Suprapubic skin (tissue), 4 donors: ENCODE data around the gene RNF114. TPM values are rescaled to one million over a fixed set of nuclear protein-coding genes. Genes with fewer than 3 reads are reported as not detected.

Experiments used
- DNase-seq, 2 donors: peaks; one replicate each; pipeline ENCODE4 v3.0.0-alpha.2; 2019; ENCODE audit warnings: low spot score in 2 of 2
- H3K27ac ChIP-seq: fragments of 200-600 bp; sonication (generic); one replicate; pipeline ENCODE4 v1.5.1; 2019
- H3K27me3 ChIP-seq: fragments of 200-600 bp; sonication (generic); one replicate; pipeline ENCODE4 v1.5.1; 2019
- H3K36me3 ChIP-seq: fragments of 200-600 bp; sonication (generic); one replicate; pipeline ENCODE4 v1.5.1; 2019
- H3K4me1 ChIP-seq: fragments of 200-600 bp; sonication (generic); one replicate; pipeline ENCODE4 v1.5.1; 2019
- H3K4me3 ChIP-seq: fragments of 200-600 bp; sonication (generic); one replicate; pipeline ENCODE4 v1.5.1; 2019; ENCODE audit warnings: mild to moderate bottlenecking
- H3K9me3 ChIP-seq: fragments of 200-600 bp; sonication (generic); one replicate; pipeline ENCODE4 v1.5.1; 2019
- CTCF ChIP-seq, 2 donors: fragments of 200-600 bp in 1 of 2; fragments of 450-650 bp in 1 of 2; sonication (generic) in 1 of 2; IDR thresholded peaks; one replicate each; pipeline ENCODE4 v1.5.1; 2016 to 2019; ENCODE audit warnings: antibody characterized with exemption in 2 of 2, mild to moderate bottlenecking in 1 of 2, moderate library complexity in 1 of 2
- EP300 ChIP-seq: sonication (generic); formaldehyde crosslinking; IDR thresholded peaks from one replicate; pipeline ENCODE4 v1.6.1; 2017; ENCODE audit warnings: antibody characterized with exemption
- POLR2A ChIP-seq, 2 donors: fragments of 450-650 bp; IDR thresholded peaks; one replicate each; pipeline ENCODE4 v1.6.1; 2017; ENCODE audit warnings: antibody characterized with exemption in 2 of 2, mild to moderate bottlenecking in 2 of 2, moderate library complexity in 2 of 2
- POLR2AphosphoS5 ChIP-seq, 3 donors: sonication (generic); formaldehyde crosslinking; IDR thresholded peaks; one replicate each; pipeline ENCODE4 v1.6.1; 2017; ENCODE audit warnings: antibody characterized with exemption in 3 of 3
- WGBS: methylation state at CpG from one replicate; pipeline ENCODE4 v1.1.5; 2018; 5-methylcytosine and 5-hydroxymethylcytosine counted together
- total RNA-seq, 4 donors: library from RNA; depleted of rRNA; stranded (reverse); fragments of >200 nt; gene quantifications; one replicate each; pipeline ENCODE4 v1.1.0, GENCODE V29; 2016

The RNF114 gene, protein sequence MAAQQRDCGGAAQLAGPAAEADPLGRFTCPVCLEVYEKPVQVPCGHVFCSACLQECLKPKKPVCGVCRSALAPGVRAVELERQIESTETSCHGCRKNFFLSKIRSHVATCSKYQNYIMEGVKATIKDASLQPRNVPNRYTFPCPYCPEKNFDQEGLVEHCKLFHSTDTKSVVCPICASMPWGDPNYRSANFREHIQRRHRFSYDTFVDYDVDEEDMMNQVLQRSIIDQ
- total RNA-seq: 100 to 1,000 TPM; 134 to 150 (median 138) TPM

- H3K27ac ChIP-seq: peak within 1 kb of the TSS; percentile 90
- under 1% methylated on average over 42 of the region's 79 CpGs for WGBS
Measured at GRCh38 chr20:49936153-49937026, at the start of gene RNF114. TSS of gene RNF114 (plus strand) at chr20:49936397. CDS start at chr20:49936413, 16 bp downstream.

GRCh38 chr20:49886571-49887213 lies 49.5 kb upstream of the RNF114 start:
- H3K27ac ChIP-seq: peak overlapping the region; percentile 59
- H3K4me1 ChIP-seq: peaks cover 27% of the 10 kb centered on the region
- no peak overlapping the region for H3K4me3 ChIP-seq
- TF ChIP-seq POLR2AphosphoS5 (IDR thresholded peaks at IDR 0.05) (no peak), EP300 (no peak), CTCF (IDR thresholded peaks at IDR 0.05) (no peak), POLR2A (IDR thresholded peaks at IDR 0.05) (no peak)
- DNase-seq: peak in 1 of 2 donors; percentile 60
- no peaks in the 10 kb centered on the region for H3K9me3 ChIP-seq
- H3K27me3 ChIP-seq: no peaks in the 10 kb centered on the region
- WGBS: 78% methylated on average over 29 of the region's 30 CpGs
- peaks cover 68% of the 10 kb centered on the region for H3K36me3 ChIP-seq

More at GRCh38 chr20:49936153-49937026, at the start of gene RNF114:
- DNase-seq: peak; percentile 94 to 96
- TF ChIP-seq POLR2AphosphoS5 (IDR thresholded peaks at IDR 0.05) (peak; percentile 78 to 97 (median 91)), EP300 (no peak), POLR2A (IDR thresholded peaks at IDR 0.05) (peak; percentile 79 to 95), CTCF (IDR thresholded peaks at IDR 0.05) (no peak)
- H3K36me3 ChIP-seq: peaks cover 4% of the 10 kb centered on the region
- no peaks in the 10 kb centered on the region for H3K27me3 ChIP-seq
- peak within 1 kb of the TSS; percentile 74 for H3K4me3 ChIP-seq
- H3K4me1 ChIP-seq: peaks cover 34% of the 10 kb centered on the region
- H3K9me3 ChIP-seq: no peaks in the 10 kb centered on the region

DNA sequence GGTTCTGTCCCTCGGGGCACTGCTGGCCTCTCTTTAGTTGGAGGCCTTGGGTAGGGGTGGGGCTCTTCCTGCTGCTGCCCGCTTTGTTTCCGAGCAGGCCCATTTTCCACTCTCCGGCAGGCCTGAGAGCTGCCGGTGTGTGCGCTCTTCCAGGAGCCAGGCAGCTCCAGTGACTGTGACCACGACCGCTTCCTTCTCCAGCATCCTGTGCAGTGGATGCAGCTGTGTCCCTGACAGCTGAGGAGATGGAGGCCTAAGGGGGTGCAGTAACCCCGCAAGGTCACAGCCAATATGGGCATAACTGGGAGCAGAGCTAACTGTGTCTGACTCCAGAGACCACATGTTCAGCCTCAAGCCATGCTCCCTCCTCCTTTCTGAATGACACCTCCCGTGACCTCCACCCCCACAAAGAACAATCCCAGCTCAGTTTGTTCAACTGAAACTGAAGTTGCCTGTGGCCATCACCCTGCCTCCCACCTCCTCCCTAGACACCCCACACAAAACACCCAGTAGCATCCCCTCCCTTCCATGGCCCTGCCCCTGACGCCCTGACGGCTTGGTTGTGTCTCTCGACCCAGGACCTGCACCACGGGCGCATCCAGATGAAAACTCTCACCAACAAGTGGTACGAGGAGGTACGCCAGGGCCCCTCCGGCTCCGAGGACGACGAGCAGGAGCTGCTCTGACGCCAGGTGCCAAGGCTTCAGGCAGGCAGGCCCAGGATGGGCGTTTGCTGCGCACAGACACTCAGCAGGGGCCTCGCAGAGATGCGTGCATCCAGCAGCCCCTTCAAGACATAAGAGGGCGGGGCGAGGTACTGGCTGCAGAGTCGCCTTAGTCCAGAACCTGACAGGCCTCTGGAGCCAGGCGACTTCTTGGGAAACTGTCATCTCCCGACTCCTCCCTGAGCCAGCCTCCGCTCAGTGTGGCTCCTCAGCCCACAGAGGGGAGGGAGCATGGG lies 48.7 kb upstream of the RNF114 start:
- no peaks in the 10 kb centered on the region for H3K9me3 ChIP-seq
- no peaks in the 10 kb centered on the region for H3K27me3 ChIP-seq
- DNase-seq: peak in 1 of 2 donors; percentile 56
- H3K4me1 ChIP-seq: peaks cover 27% of the 10 kb centered on the region
- TF ChIP-seq EP300 (no peak), POLR2AphosphoS5 (IDR thresholded peaks at IDR 0.05) (no peak), CTCF (IDR thresholded peaks at IDR 0.05) (no peak), POLR2A (IDR thresholded peaks at IDR 0.05) (no peak)
- H3K36me3 ChIP-seq: peaks cover 60% of the 10 kb centered on the region
- no peak overlapping the region for H3K4me3 ChIP-seq
- peak overlapping the region; percentile 59 for H3K27ac ChIP-seq
- WGBS: 71% methylated on average over 28 of the region's 32 CpGs

- Histone ChIP-seq H3K4me1 (peaks cover 32% of the 10 kb centered on the region), H3K4me3 (no peak overlapping the region), H3K36me3 (peaks cover 52% of the 10 kb centered on the region), H3K27me3 (no peaks in the 10 kb centered on the region), H3K9me3 (no peaks in the 10 kb centered on the region), H3K27ac (no peak overlapping the region)
- DNase-seq: peak in 1 of 2 donors; percentile 68
- WGBS: 68% methylated on average over 15 of the region's 18 CpGs
- no peak for TF ChIP-seq POLR2AphosphoS5 (IDR thresholded peaks at IDR 0.05)
- TF ChIP-seq CTCF (IDR thresholded peaks at IDR 0.05): peak; percentile 39 to 75
Measured at GRCh38 chr20:49888212-49889000, 47.8 kb upstream of the RNF114 start.
